ENCODE data around the gene CHL1.

Gene CHL1

DNA sequence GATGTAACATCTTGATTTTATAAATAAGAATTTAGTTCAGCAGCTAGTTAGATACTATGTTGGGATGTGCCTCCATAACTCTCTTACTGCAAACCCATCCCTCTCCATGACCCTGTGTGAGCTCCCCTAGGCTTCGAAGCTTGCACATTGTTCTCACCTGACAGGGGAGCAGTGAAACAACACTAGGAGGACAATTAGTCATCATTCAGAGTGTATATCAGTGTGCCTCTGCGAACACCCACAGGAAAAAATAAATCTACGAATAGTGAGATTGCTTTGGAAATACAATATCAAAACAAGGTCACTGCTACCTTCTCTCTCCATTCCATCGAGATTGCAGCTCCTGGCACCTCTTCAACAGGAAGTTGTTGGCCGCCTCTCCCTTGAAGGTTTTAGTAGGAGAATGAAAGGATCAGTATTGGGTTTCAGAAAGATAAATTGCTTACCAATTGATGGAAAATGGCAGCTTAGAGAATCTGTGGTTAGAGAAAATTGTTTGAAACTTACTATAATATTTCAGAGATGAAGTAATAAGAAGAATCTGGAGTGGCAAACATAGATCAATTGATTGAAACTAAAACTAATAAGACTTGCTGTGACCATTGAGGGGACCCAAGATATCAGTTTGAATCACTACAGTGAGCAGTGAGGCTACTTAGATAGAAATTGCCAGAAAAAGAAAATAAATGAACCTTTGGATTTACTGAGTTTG, 103.2 kb downstream of the CHL1 start:
- no peaks in the 10 kb centered on the region for H3K27me3 ChIP-seq (ENCODE audit: control insufficient read depth, insufficient read depth, low read length)
- H3K4me3 ChIP-seq (ENCODE audit: low read length), result no peak overlapping the region
- H3K9me3 ChIP-seq (ENCODE audit: control insufficient read depth, insufficient read depth, low read length), result peaks cover 3% of the 10 kb centered on the region; the same call in 1 of the 2 replicates
- H3K27ac ChIP-seq (ENCODE audit: low read length), result no peak overlapping the region
- H3K36me3 ChIP-seq (ENCODE audit: control insufficient read depth, insufficient read depth, low read length), result no peaks in the 10 kb centered on the region
- DNase-seq (ENCODE audit: low read depth, low spot score), result no peak
- WGBS (ENCODE audit: insufficient coverage, insufficient read length), result no CpG with 5 or more reads among the region's 5 CpGs
- no peaks in the 10 kb centered on the region for H3K4me1 ChIP-seq (ENCODE audit: control insufficient read depth, insufficient read depth, low read length)

DNA sequence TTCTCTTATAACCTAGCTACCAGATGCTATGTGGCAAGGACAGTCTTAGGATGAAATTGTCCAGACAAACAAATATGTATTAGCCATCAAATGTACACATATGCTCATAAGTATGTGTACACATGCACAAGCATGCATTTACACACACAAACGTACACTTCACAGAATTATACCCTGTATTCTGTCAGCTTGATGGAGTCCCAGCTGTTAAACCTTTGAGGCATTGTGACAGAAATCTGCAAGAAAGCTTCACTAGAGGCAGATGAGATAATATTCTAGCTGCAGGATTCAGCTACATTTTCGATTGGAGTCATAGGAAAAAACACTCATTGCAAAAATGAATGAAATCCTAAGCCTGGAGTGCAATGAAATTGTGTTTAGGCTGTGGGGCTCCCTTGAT, 110.6 kb downstream of the CHL1 start:
- Histone ChIP-seq H3K27me3 (ENCODE audit: control insufficient read depth, insufficient read depth, low read length) (no peaks in the 10 kb centered on the region), H3K9me3 (ENCODE audit: control insufficient read depth, insufficient read depth, low read length) (peaks cover 5% of the 10 kb centered on the region), H3K4me1 (ENCODE audit: control insufficient read depth, insufficient read depth, low read length) (no peaks in the 10 kb centered on the region), H3K36me3 (ENCODE audit: control insufficient read depth, insufficient read depth, low read length) (no peaks in the 10 kb centered on the region), H3K4me3 (ENCODE audit: low read length) (no peak overlapping the region), H3K27ac (ENCODE audit: low read length) (no peak overlapping the region)
- no peak for DNase-seq (ENCODE audit: low read depth, low spot score)
- whole genome bisulfite sequencing (ENCODE audit: insufficient coverage, insufficient read length), result no CpG with 5 or more reads among the region's 2 CpGs

DNA sequence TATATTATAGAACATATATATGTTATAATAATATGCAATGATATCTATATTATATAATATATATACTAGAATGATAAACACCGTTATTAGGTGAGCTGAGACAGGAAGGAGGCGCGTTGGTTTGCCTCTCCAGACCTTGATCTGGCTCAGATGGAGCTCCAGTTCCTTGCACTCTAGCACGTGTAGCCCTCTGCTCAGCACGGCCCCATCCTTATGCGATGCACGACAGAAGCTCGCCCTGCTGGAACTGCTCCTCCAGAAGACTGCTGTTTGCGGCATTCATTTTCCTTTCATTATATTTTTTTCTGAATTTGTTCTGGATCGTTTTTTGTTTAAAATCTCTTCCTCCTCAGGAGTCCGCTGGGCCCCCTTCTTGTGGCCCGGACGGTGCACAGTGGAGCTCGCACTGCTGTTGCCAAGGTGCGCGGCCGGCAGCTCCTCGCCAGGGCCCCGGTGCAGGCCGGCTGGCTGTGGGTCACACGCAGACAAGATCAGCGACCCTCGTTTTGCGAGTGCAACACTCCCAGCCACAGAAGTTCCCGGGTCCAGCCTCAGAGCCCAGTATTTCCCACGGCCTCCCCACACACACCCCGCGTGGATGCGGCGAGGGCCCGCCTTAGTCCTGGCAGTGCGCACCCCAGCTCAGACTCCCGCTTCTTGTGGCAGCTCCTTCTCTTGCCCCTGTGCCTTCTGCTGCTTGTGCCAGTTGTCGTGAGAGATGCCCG, 112.2 kb downstream of the CHL1 start:
- Histone ChIP-seq H3K27ac (ENCODE audit: low read length) (no peak overlapping the region), H3K27me3 (ENCODE audit: control insufficient read depth, insufficient read depth, low read length) (no peaks in the 10 kb centered on the region), H3K9me3 (ENCODE audit: control insufficient read depth, insufficient read depth, low read length) (peaks cover 5% of the 10 kb centered on the region), H3K4me3 (ENCODE audit: low read length) (no peak overlapping the region; the same call in 1 of the 2 replicates), H3K36me3 (ENCODE audit: control insufficient read depth, insufficient read depth, low read length) (no peaks in the 10 kb centered on the region), H3K4me1 (ENCODE audit: control insufficient read depth, insufficient read depth, low read length) (no peaks in the 10 kb centered on the region)
- WGBS (ENCODE audit: insufficient coverage, insufficient read length), result no CpG with 5 or more reads among the region's 35 CpGs
- DNase-seq (ENCODE audit: low read depth, low spot score), result no peak

DNA sequence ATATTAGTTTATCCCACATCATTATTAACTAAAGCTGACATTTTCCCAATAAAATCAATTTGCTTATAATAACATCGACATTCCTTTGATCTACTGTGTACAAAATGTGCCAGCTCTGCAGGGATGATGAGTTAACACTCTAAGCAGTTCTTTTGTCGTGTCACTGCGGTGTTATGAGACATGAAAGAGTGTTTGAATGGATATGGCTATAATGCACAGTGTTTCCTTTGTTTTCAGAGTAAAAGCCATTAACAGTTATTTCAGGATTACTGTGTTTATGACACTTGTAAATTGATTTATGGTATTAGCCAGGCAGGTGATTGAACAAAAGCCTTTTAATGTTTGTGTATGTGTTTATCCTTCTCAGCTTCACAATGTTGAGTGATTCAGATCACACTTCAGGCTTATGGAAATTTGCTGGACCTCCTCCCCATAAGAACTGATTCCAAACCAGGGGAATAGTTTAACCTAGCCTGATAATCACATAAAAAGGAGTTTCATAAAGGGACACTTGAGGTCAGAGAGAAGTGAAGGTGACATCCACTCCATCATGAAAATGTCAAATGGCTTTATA, 115.7 kb downstream of the CHL1 start:
- H3K27ac ChIP-seq (ENCODE audit: low read length), result no peak overlapping the region
- H3K9me3 ChIP-seq (ENCODE audit: control insufficient read depth, insufficient read depth, low read length), result peaks cover 7% of the 10 kb centered on the region
- no peaks in the 10 kb centered on the region for H3K4me1 ChIP-seq (ENCODE audit: control insufficient read depth, insufficient read depth, low read length)
- H3K36me3 ChIP-seq (ENCODE audit: control insufficient read depth, insufficient read depth, low read length), result no peaks in the 10 kb centered on the region
- H3K27me3 ChIP-seq (ENCODE audit: control insufficient read depth, insufficient read depth, low read length), result no peaks in the 10 kb centered on the region
- H3K4me3 ChIP-seq (ENCODE audit: low read length), result no peak overlapping the region
- WGBS (ENCODE audit: insufficient coverage, insufficient read length), result no CpG with 5 or more reads among the region's 3 CpGs
- no peak for DNase-seq (ENCODE audit: low read depth, low spot score)

DNA sequence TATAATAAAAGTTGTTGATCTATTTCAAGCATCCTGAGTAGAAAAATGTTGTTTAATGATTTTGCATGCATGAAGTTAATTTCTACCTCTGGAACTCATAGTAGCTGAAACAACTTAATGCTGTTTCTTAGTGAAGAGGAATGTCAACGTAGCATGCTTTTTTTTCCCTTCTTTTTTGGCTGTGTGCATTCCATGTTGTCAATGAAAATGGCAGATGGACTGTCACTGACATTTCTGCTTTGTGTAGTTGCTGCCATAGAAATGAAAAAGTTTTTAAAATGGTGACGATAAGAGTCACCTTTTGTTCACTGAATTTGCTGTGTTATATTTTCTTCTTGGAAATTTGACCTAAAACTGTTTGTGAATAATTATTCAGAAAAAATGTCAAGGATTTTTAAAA, 116.3 kb downstream of the CHL1 start:
- Histone ChIP-seq H3K4me1 (ENCODE audit: control insufficient read depth, insufficient read depth, low read length) (no peaks in the 10 kb centered on the region), H3K36me3 (ENCODE audit: control insufficient read depth, insufficient read depth, low read length) (no peaks in the 10 kb centered on the region), H3K27ac (ENCODE audit: low read length) (no peak overlapping the region), H3K27me3 (ENCODE audit: control insufficient read depth, insufficient read depth, low read length) (no peaks in the 10 kb centered on the region), H3K4me3 (ENCODE audit: low read length) (no peak overlapping the region), H3K9me3 (ENCODE audit: control insufficient read depth, insufficient read depth, low read length) (peaks cover 7% of the 10 kb centered on the region)
- no peak for DNase-seq (ENCODE audit: low read depth, low spot score)
- WGBS (ENCODE audit: insufficient coverage, insufficient read length), result no CpG with 5 or more reads among the region's 2 CpGs

DNA sequence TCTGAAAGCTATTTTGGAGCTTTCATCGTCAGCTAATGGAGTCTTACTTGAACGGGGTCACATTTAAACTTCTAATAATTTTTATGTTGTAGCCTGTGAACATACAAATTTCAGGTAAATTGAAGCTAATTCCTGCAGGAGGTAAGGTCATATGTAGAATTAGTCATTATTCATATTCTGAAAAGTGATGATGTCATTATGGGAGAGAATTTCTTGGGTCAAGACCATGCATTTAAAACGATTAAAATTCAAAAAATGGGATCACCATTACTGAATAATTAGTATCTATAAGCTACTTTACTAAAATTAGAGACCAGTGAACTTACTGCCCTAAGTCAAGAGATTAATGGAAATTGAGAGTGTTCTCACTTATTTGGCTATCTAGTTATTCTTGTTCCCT, 120.4 kb downstream of the CHL1 start:
- no peak overlapping the region for H3K4me3 ChIP-seq (ENCODE audit: low read length)
- no CpG with 5 or more reads among the region's 3 CpGs for WGBS (ENCODE audit: insufficient coverage, insufficient read length)
- no peaks in the 10 kb centered on the region for H3K4me1 ChIP-seq (ENCODE audit: control insufficient read depth, insufficient read depth, low read length)
- no peaks in the 10 kb centered on the region for H3K27me3 ChIP-seq (ENCODE audit: control insufficient read depth, insufficient read depth, low read length)
- peaks cover 2% of the 10 kb centered on the region for H3K9me3 ChIP-seq (ENCODE audit: control insufficient read depth, insufficient read depth, low read length)
- no peak for DNase-seq (ENCODE audit: low read depth, low spot score)
- H3K27ac ChIP-seq (ENCODE audit: low read length), result no peak overlapping the region
- no peaks in the 10 kb centered on the region for H3K36me3 ChIP-seq (ENCODE audit: control insufficient read depth, insufficient read depth, low read length)

DNA sequence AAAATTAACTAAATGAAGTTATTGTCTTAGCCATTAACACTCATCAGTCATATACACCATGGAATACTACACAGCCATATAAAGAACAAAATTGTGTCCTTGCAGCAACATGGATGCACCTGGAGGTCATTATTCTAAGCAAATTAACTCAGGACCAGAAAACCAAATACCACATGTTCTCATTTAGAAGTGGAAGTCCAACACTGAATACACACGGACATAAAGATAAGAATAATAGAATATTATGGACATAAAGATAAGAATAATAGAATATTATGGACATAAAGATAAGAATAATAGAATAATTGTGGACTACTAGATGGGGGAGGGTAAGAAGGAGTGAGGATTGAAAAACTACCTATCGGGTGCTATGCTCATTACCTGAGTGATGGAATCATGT, 122.3 kb downstream of the CHL1 start:
- DNase-seq (ENCODE audit: low read depth, low spot score), result no peak
- peaks cover 2% of the 10 kb centered on the region for H3K9me3 ChIP-seq (ENCODE audit: control insufficient read depth, insufficient read depth, low read length)
- H3K27ac ChIP-seq (ENCODE audit: low read length), result no peak overlapping the region
- H3K4me3 ChIP-seq (ENCODE audit: low read length), result no peak overlapping the region
- H3K27me3 ChIP-seq (ENCODE audit: control insufficient read depth, insufficient read depth, low read length), result no peaks in the 10 kb centered on the region
- H3K4me1 ChIP-seq (ENCODE audit: control insufficient read depth, insufficient read depth, low read length), result no peaks in the 10 kb centered on the region
- no CpG with 5 or more reads among the region's 2 CpGs for WGBS (ENCODE audit: insufficient coverage, insufficient read length)
- no peaks in the 10 kb centered on the region for H3K36me3 ChIP-seq (ENCODE audit: control insufficient read depth, insufficient read depth, low read length)

DNA sequence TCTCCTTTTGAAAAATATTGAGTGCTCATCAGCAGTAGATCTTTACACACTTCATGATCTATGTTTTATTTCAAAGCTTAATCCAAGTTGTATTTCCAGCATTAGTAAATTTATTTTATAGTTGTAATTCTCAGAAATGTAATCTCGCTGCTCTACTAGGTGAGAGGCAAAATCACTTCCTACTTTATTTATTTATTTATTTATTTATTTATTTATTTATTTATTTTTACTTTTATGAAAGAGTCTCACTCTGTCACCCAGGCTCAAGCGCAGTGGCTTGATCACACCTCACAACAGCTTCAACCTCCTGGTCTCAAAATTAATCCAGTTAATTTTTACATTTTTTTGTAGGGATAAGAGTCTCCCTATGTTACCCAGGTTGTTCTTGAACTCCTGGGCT, 127.9 kb downstream of the CHL1 start:
- DNase-seq (ENCODE audit: low read depth, low spot score), result no peak
- Histone ChIP-seq H3K9me3 (ENCODE audit: control insufficient read depth, insufficient read depth, low read length) (peaks cover 3% of the 10 kb centered on the region; the same call in 1 of the 2 replicates), H3K27ac (ENCODE audit: low read length) (no peak overlapping the region), H3K27me3 (ENCODE audit: control insufficient read depth, insufficient read depth, low read length) (no peaks in the 10 kb centered on the region), H3K4me1 (ENCODE audit: control insufficient read depth, insufficient read depth, low read length) (no peaks in the 10 kb centered on the region), H3K4me3 (ENCODE audit: low read length) (no peak overlapping the region), H3K36me3 (ENCODE audit: control insufficient read depth, insufficient read depth, low read length) (no peaks in the 10 kb centered on the region)
- WGBS (ENCODE audit: insufficient coverage, insufficient read length), result no CpG with 5 or more reads among the region's 2 CpGs

DNA sequence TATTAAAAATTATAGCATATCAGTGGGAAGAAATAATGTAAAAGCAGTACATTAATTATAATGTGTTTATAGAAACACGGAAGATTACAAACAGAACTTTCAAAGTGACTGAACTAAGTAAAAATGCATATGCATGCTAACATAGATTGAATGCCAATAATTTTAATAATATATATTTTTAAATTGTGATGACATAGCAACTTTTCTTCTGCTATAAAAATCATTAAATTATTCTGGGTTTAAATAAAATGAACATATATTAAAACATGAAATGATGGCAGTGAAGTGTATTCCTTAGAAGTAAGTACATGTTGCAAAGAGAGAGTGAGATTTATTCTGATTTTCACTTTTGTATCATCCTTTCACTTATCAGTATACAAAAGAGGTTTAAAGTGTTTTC, 128.9 kb downstream of the CHL1 start:
- no peak overlapping the region for H3K27ac ChIP-seq (ENCODE audit: low read length)
- DNase-seq (ENCODE audit: low read depth, low spot score), result no peak
- peaks cover 3% of the 10 kb centered on the region; the same call in 1 of the 2 replicates for H3K9me3 ChIP-seq (ENCODE audit: control insufficient read depth, insufficient read depth, low read length)
- no peaks in the 10 kb centered on the region for H3K27me3 ChIP-seq (ENCODE audit: control insufficient read depth, insufficient read depth, low read length)
- no peaks in the 10 kb centered on the region for H3K36me3 ChIP-seq (ENCODE audit: control insufficient read depth, insufficient read depth, low read length)
- H3K4me3 ChIP-seq (ENCODE audit: low read length), result no peak overlapping the region
- H3K4me1 ChIP-seq (ENCODE audit: control insufficient read depth, insufficient read depth, low read length), result no peaks in the 10 kb centered on the region
- WGBS (ENCODE audit: insufficient coverage, insufficient read length), result no CpG with 5 or more reads among the region's 1 CpG

DNA sequence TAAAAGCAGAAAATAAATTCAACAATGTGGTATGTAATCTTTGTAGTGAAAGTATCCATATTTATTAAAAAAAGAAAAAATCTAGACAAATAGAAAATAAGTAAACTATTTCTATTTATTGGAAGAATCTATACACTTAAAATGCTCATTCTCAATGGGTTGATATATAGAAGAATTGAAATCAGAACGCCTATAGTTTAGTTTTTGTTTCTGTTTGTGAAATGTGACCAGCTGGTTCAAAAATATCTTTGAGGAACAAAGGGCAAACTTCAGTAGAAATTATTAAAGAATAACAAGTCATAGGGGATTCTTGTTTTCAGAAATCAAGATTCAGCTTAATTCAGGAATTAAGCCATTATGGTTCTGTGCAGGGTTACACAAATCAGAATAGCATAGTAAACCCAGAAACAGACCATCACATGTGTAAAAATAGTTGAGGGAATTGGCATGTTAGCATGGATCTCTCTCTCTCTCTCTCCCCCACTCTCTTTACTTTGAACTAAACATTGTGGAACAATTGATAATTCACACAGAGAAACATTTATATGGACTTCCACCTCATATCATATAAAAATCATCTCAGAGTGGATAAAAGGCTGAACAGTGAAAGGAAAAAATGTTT, 134.0 kb downstream of the CHL1 start:
- no peak overlapping the region for H3K27ac ChIP-seq (ENCODE audit: low read length)
- no peaks in the 10 kb centered on the region for H3K27me3 ChIP-seq (ENCODE audit: control insufficient read depth, insufficient read depth, low read length)
- H3K36me3 ChIP-seq (ENCODE audit: control insufficient read depth, insufficient read depth, low read length), result no peaks in the 10 kb centered on the region
- DNase-seq (ENCODE audit: low read depth, low spot score), result no peak
- H3K9me3 ChIP-seq (ENCODE audit: control insufficient read depth, insufficient read depth, low read length), result peaks cover 4% of the 10 kb centered on the region; the same call in 1 of the 2 replicates
- no peak overlapping the region for H3K4me3 ChIP-seq (ENCODE audit: low read length)
- WGBS (ENCODE audit: insufficient coverage, insufficient read length), result no CpG with 5 or more reads among the region's 1 CpG
- no peaks in the 10 kb centered on the region for H3K4me1 ChIP-seq (ENCODE audit: control insufficient read depth, insufficient read depth, low read length)
